Urinary bladder (tissue), 4 donors: ENCODE data around the gene TUBB2A. TPM values are rescaled to one million over a fixed set of nuclear protein-coding genes. Genes with fewer than 3 reads are reported as not detected.

Experiments
- DNase-seq: peaks from one replicate; pipeline ENCODE4 v3.0.0-alpha.2; 2015; ENCODE audit errors: extremely low spot score
- H3K27ac ChIP-seq: one replicate; pipeline ENCODE4 v1.5.1; 2013; ENCODE audit warnings: low read depth, mild to moderate bottlenecking, moderate library complexity
- H3K36me3 ChIP-seq: one replicate; pipeline ENCODE4 v1.6.1; 2013; ENCODE audit warnings: mild to moderate bottlenecking, moderate library complexity; ENCODE audit not compliant: insufficient read depth
- H3K4me1 ChIP-seq: one replicate; pipeline ENCODE4 v1.6.1; 2013; ENCODE audit warnings: mild to moderate bottlenecking, moderate library complexity; ENCODE audit not compliant: insufficient read depth
- H3K4me3 ChIP-seq: one replicate; pipeline ENCODE4 v1.5.1; 2013; ENCODE audit warnings: low read depth, low read length
- WGBS: extraction: QIAGEN DNeasy Blood & Tissue Kit; methylation state at CpG from one replicate; pipeline ENCODE4 v1.1.7; 2013; 5-methylcytosine and 5-hydroxymethylcytosine counted together
- polyA plus RNA-seq: library from polyadenylated mRNA; stranded (reverse); fragments of 200-250 nt; gene quantifications from one replicate; pipeline ENCODE4 v1.2.3, GENCODE V29; 2013
- total RNA-seq: library from RNA; depleted of rRNA; stranded (reverse); fragments of >200 nt; gene quantifications from one replicate; pipeline ENCODE4 v1.2.3, GENCODE V29; 2014
- donor health status: healthy with polysubstance abuse.
- donor health status: healthy.

TUBB2A gene
- total and polyA plus RNA-seq, 2 donors: 52.8 to 96.2 TPM

DNA sequence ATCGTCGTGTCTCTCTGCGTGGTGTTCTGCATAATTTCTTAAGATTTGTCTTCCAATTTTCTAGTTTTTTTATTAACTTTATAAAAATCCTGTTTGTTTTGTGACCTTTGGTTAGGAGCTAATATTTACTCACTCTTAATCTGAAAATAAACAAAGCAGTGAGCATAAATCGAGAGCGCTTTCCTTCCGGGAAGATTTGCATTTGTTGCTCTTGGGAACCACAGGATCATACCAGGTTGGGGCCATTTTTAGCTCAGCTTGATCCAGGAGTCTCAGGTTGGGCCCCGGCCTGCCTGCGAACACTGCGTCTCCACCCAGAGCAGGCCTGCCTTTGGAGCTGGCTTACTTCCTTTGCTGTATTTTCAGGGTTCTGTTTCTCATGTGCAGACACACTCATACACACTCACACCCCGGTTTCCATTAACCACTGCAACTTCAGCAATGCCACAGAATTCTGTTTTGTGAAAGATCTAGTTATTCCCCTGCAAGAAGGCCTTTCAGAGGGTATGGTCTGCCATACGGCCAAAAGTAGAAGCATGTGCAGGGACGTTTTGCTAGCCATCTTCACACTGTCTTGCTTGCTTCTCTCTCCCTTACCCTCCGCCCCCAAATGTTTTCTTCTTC is 21.6 kb downstream of the TUBB2A start:
- WGBS: 67% methylated on average over 13 of the region's 13 CpGs
- Histone ChIP-seq H3K4me3 (no peak overlapping the region), H3K4me1 (no peaks in the 10 kb centered on the region), H3K36me3 (no peaks in the 10 kb centered on the region), H3K27ac (no peak overlapping the region)
- DNase-seq: no peak

DNA sequence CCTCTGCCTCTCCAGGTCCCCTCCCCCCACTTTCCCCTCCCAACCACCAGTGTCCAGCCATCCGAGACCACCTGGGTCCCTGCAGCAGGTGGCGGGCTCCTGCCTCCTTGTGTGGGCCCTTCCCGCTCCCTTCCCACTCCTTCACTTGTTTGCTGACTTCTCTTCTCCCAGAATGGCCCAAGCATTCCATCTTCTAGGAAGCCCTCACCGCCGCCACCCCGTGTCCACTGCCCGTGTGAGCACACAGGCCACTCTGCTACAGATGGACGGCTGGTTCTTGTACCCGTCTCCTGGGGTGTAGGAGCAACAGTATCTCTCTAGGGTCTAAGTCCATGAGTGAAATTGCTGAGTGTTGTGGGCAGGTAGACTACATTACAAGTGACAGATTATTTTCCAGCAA is 23.8 kb downstream of the TUBB2A start:
- no peaks in the 10 kb centered on the region for H3K4me1 ChIP-seq
- DNase-seq: no peak
- no peak overlapping the region for H3K4me3 ChIP-seq
- 94% methylated on average over 9 of the region's 9 CpGs for WGBS
- no peaks in the 10 kb centered on the region for H3K36me3 ChIP-seq
- no peak overlapping the region for H3K27ac ChIP-seq

DNA sequence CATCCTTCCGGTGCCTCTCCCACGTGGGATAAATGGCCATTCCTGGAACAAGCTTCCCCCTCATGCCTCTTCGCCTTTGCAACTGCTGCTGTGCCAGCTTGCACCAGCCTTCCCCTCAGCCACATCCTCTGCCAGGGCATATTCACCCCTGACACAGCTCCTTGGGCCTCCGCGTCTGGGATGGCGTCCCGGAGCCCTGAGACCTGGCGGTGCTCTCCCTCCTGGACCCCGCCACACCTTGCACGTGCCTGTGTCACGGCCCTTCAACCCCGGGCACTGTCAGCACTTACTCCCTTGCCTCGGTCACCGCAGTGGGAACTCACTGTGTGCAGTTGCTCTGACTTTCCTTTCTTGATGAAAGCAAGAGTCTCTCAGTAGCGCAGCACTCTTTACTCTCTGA is 25.6 kb downstream of the TUBB2A start:
- Histone ChIP-seq H3K36me3 (no peaks in the 10 kb centered on the region), H3K4me1 (no peaks in the 10 kb centered on the region), H3K4me3 (no peak overlapping the region), H3K27ac (no peak overlapping the region)
- DNase-seq: no peak
- WGBS: 94% methylated on average over 15 of the region's 15 CpGs

DNA sequence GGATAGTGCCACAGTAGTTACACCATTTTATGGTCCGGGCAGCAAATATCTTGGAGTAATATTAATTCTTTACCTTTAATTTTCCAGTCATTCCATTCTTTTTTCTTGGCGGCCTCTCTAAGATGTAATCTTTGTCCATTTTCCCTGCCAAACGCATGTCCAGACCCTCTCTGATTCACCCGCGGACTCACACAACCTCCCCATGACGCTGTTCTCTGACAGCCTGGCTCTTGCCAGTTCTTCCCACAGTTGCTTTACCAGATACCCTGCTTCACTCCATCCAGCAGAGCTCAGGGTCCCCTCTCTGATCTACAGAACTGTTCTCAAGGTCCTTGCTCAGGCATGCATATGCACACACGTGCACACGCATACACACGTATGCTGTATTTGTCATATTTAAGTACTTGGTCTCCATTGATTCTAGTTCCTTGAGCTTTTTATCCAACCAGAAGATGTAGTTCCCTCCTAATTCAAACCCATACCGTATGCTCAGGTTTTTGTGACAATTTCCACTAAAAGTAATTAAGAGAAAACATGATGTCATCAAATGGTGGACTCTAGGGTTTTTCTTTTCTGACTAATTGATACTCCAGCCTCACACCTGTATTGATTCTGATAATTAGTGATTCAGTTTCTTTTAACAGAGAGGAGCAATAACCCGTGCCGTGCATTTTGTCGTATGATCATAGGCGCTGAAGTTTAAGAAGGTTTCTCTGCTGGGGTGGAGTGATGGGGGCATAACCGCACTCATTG is 28.8 kb downstream of the TUBB2A start:
- DNase-seq: no peak
- Histone ChIP-seq H3K36me3 (no peaks in the 10 kb centered on the region), H3K4me1 (no peaks in the 10 kb centered on the region), H3K27ac (no peak overlapping the region), H3K4me3 (no peak overlapping the region)
- WGBS: 95% methylated on average over 15 of the region's 15 CpGs

DNA sequence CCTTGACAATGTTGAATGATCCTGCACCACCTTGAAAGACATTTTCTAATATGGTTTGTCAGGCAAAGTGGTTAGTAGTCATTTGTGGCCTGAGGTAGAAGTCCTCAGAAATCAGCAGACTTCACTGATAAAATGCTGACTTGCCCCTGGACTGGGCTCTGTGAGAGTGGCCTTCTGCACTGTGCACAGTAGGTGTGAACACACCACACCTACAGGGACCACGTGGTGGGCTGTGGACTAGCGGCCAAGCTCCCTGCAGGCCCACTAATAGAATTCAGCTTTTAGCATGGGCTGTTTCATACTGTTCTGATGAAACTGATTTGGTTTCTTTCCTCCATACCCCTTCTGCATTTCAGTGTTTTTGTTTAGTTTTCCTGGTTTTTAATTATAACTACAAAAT is 31.5 kb downstream of the TUBB2A start:
- H3K27ac ChIP-seq: no peak overlapping the region
- no peak overlapping the region for H3K4me3 ChIP-seq
- no peak for DNase-seq
- H3K4me1 ChIP-seq: no peaks in the 10 kb centered on the region
- H3K36me3 ChIP-seq: no peaks in the 10 kb centered on the region
- WGBS: 46% methylated on average over 2 of the region's 2 CpGs

DNA sequence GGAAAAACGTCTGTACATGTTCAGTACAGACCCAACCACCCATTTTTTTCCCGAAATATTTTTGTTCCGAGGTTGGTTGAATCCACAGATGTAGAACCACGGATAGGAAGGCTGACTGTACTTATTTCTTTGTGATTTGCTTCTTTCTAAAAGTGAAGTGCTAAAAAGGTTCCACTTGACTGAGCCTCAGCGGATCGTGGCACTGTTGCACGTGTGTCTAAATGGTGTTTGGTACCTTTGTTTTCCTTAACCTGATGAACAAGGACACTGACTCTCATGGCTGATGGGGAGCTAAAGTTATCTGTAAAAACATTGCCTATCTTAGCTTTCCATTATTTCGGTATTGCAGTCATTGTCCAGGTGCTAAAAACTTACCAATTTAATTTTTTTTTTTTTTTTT is 32.7 kb downstream of the TUBB2A start:
- no peak overlapping the region for H3K27ac ChIP-seq
- DNase-seq: no peak
- 85% methylated on average over 8 of the region's 8 CpGs for WGBS
- H3K4me1 ChIP-seq: no peaks in the 10 kb centered on the region
- H3K36me3 ChIP-seq: no peaks in the 10 kb centered on the region
- no peak overlapping the region for H3K4me3 ChIP-seq

DNA sequence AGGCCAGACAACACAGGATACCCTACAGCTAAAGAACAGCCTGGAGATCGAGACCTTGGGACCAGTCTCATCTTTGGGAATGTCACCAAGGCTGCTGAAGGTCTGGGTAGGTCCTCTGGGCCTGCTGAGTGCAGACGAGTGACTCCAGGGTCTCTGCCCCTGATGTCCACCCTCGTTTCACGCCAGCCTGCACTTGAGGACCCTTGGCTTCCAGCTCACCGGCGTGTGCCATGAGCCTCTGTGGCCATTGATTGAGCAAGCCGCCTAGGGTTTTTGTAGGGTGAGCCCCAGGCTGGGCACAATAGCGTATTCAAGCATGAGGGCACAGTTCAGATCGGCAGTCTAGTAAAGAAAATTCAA is 34.5 kb downstream of the TUBB2A start:
- no peaks in the 10 kb centered on the region for H3K4me1 ChIP-seq
- no peak for DNase-seq
- no peak overlapping the region for H3K4me3 ChIP-seq
- H3K36me3 ChIP-seq: no peaks in the 10 kb centered on the region
- no peak overlapping the region for H3K27ac ChIP-seq
- WGBS: 92% methylated on average over 9 of the region's 9 CpGs

DNA sequence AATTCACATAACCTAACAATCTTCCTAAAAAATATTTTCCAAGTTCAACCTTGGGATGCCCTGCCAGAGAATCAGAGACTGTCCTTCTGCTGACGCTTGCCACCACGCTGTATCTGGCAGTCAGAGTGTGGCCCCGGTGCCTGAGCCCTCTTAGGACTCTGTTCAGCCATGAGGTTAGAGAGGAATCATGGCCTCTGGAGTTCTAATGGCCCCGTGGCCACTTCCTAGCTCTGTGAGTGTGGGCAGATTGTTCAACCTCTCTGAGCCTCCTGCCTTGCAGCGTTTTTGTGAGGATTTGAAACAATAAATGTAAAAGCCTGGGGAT is 36.6 kb downstream of the TUBB2A start:
- DNase-seq: no peak
- Histone ChIP-seq H3K27ac (no peak overlapping the region), H3K36me3 (no peaks in the 10 kb centered on the region), H3K4me1 (no peaks in the 10 kb centered on the region), H3K4me3 (no peak overlapping the region)
- 90% methylated on average over 5 of the region's 5 CpGs for whole genome bisulfite sequencing

DNA sequence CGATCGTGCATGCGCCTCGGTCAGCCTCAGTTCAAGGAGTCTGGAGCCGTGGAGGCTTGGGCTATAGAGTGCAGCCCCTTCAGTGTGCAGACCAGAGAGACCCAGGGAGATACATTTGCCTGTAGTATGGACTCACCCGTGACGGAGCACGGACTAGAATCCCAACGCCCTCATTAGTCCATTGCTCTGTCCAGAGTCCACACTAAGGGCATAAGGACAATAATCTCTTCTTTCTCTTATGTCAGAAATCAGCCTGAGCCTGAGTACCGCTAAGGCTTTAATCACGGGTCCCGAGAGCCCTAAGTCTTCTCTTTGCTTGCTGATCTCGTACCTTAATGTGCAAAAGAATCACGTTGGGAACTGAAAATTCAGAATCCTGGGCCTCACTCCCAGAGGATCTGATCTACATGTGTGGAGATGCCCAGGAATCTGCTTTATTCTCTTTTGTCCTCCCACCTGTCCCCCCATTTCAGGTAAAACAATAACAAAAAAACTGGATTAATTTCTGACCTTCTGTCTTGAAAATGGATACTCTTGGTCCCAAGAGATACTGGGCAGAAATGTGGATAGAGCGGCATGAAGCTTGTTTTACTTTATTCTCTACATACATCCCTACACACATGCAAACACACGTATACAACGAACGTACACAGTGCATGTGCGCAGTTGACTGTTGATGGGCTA is 38.2 kb downstream of the TUBB2A start:
- Histone ChIP-seq H3K4me3 (peak overlapping the region; percentile 71), H3K27ac (no peak overlapping the region), H3K36me3 (peaks cover 2% of the 10 kb centered on the region), H3K4me1 (no peaks in the 10 kb centered on the region)
- no peak for DNase-seq
- 23% methylated on average over 19 of the region's 19 CpGs for WGBS

DNA sequence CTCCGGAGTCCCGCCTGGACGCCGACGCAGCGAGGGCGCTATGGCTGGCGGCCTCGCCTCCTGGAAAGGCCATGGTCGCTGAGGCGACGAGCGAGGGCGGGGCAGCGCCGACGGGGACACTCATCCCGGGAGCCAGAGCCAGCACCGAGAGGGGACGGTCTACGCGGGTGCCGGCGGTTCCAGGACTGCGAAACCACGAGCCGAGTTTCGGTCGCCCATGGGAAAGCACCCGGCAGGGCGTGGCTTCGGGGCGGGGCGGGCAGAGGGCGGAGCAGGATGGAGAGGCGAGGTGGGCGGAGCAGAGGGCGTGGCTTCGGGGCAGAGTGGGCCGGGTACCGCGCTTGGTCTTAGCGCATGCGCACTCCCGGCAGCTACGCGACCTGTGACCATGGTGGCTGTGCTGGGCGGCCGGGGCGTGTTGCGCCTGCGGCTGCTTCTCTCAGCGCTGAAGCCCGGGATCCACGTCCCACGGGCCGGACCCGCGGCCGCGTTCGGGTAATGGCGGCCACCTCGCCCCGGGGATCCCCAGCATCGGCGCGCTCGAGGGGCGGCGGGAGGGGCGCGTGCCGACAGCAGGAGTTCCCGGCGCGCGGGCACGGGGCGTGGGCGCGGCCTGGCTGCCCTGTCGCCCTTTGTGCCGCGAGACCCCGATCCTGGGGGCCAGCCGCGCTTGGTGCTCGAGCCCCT is 38.8 kb downstream of the TUBB2A start, which contains the start of gene BPHL:
Gene BPHL (plus strand): TSS at position 359 of the 687 bp plus-strand sequence. CDS start 30 bp downstream, at position 389.
- peak within 1 kb of the TSS; percentile 71 for H3K4me3 ChIP-seq

DNA sequence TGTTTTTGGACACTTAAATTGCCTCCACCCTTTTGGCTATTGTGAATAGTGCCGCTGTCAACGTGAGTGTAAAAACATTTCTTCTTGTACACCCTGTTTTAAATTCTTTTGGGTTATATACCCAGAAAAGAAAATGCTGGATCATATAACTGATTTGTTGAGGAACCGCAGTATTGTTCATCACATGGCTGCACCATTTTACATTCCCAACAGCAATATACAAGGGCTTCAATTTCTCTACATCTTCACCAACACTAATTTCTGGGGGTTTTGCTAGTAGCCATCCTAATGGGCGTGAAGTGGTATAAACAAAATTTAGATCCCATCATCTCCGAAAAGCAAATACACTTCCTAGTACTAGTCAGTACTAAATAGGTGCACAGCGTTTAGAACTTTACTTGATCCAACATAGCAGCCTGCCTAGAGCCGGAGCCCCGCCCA is 39.4 kb downstream of the TUBB2A start:
- H3K27ac ChIP-seq: peak overlapping the region; percentile 79
- DNase-seq: no peak
- peak overlapping the region; percentile 71 for H3K4me3 ChIP-seq
- 12% methylated on average over 8 of the region's 8 CpGs for WGBS
- no peaks in the 10 kb centered on the region for H3K4me1 ChIP-seq
- H3K36me3 ChIP-seq: peaks cover 3% of the 10 kb centered on the region

More for the DNA sequence above, 38.8 kb downstream of the TUBB2A start, which contains the start of gene BPHL:
- DNase-seq: peak; percentile 86
- under 1% methylated on average over 89 of the region's 89 CpGs for WGBS
- H3K4me1 ChIP-seq: no peaks in the 10 kb centered on the region
- H3K36me3 ChIP-seq: peaks cover 3% of the 10 kb centered on the region
- H3K27ac ChIP-seq: peak within 1 kb of the TSS; percentile 79

DNA sequence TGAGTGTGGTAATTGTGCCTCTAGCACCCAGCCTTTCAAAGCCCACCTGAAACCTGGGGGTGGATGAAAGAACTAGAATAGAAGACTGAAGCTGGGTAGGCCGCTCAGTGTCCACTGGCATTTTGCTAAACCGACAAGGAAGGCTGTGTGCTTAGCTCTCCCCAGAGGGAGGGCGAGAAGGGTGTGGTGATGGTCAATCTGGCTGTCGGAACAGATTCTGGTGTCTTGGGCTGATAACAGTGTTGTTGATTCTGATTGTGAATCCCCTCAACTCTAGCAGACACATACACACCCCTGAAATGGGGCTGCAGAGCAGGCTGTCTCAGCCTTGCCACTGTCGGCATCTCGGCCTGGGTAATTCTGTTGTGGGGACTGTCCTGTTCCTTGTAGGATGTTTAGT is 43.0 kb downstream of the TUBB2A start:
- H3K4me3 ChIP-seq: no peak overlapping the region
- H3K36me3 ChIP-seq: peaks cover 3% of the 10 kb centered on the region
- H3K27ac ChIP-seq: no peak overlapping the region
- no peak for DNase-seq
- WGBS: 93% methylated on average over 6 of the region's 6 CpGs
- H3K4me1 ChIP-seq: no peaks in the 10 kb centered on the region

DNA sequence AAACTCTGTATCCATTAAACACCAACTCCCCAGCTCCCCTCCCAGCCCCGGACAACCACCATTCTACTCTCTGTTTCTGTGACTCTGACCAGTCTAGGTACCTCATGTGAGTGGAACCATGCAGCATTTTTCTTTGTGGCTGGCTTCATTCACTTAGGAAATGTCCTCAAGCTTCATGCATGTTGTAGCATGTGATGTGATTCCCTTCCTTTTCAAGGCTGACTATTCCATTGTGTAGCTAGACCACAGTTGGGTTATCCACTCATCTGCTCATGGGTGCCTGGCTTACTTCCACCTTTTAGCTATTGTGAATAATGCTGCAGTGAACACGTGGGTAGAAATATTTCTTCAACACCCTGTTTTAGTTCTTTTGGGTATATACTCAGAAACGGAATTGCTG is 47.6 kb downstream of the TUBB2A start:
- Histone ChIP-seq H3K4me3 (no peak overlapping the region), H3K36me3 (peaks cover 3% of the 10 kb centered on the region), H3K27ac (no peak overlapping the region), H3K4me1 (no peaks in the 10 kb centered on the region)
- no peak for DNase-seq
- WGBS: 91% methylated on average over 3 of the region's 3 CpGs
